NCI-H446 (cell line): ENCODE results near the gene IGFL2.

Experiments
- DNase-seq, 2 experiments: peaks; one replicate each; lab custom pipeline; 2025; lab: John Stamatoyannopoulos, UW

IGFL2 gene

GRCh38 chr19:46209051-46209450, 61.0 kb downstream of the IGFL2 start:
- DNase-seq: no peak

- DNase-seq: no peak
These were observed 61.4 kb downstream of the IGFL2 start for GRCh38 chr19:46209472-46209871.

- no peak for DNase-seq
These were observed 62.6 kb downstream of the IGFL2 start for GRCh38 chr19:46210669-46211068.
